Mucosa of rectum (tissue), 2 donors: ENCODE data around the gene FYB1.

Experiments
- H3K27ac ChIP-seq, 2 donors: one replicate each; pipeline ENCODE4 v1.7.0; 2013; ENCODE audit warnings: inconsistent platforms in 2 of 2, low read depth in 2 of 2, low read length in 2 of 2
- H3K27me3 ChIP-seq, 2 donors: one replicate each; pipeline ENCODE4 v1.7.0; 2013; ENCODE audit warnings: low read length in 2 of 2; ENCODE audit not compliant: control insufficient read depth in 2 of 2, insufficient read depth in 2 of 2
- H3K36me3 ChIP-seq, 2 donors: one replicate each; pipeline ENCODE4 v1.7.0; 2013; ENCODE audit warnings: low read length in 2 of 2; ENCODE audit not compliant: control insufficient read depth in 2 of 2, insufficient read depth in 2 of 2
- H3K4me1 ChIP-seq, 2 donors: one replicate each; pipeline ENCODE4 v1.7.0; 2013; ENCODE audit warnings: low read length in 2 of 2, mild to moderate bottlenecking in 1 of 2; ENCODE audit not compliant: control insufficient read depth in 2 of 2, insufficient read depth in 2 of 2
- H3K4me3 ChIP-seq, 2 donors: one replicate each; pipeline ENCODE4 v1.7.0; 2013; ENCODE audit warnings: low read length in 2 of 2
- H3K9ac ChIP-seq, 2 donors: one replicate each; pipeline ENCODE4 v1.7.0; 2013; ENCODE audit warnings: low read length in 2 of 2, low read depth in 1 of 2, mild to moderate bottlenecking in 1 of 2
- H3K9me3 ChIP-seq, 2 donors: one replicate each; pipeline ENCODE4 v1.7.0; 2013; ENCODE audit warnings: low read length in 2 of 2; ENCODE audit not compliant: control insufficient read depth in 2 of 2
- donor health status: healthy.
- donor health status: Normal muscosa, but diverticular disease.

FYB1 gene

GRCh38 chr5:39131210-39132127 lies 87.9 kb downstream of the FYB1 start:
- Histone ChIP-seq H3K9ac (no peak overlapping the region), H3K4me1 (no peaks in the 10 kb centered on the region), H3K4me3 (no peak overlapping the region), H3K9me3 (no peaks in the 10 kb centered on the region), H3K36me3 (peaks cover 0 to 7% of the 10 kb centered on the region in 2 donors), H3K27ac (no peak overlapping the region), H3K27me3 (no peaks in the 10 kb centered on the region)

GRCh38 chr5:39130716-39131115 lies 88.6 kb downstream of the FYB1 start:
- no peak overlapping the region for H3K4me3 ChIP-seq

GRCh38 chr5:39121922-39122321 lies 97.4 kb downstream of the FYB1 start:
- Histone ChIP-seq H3K4me3 (no peak overlapping the region), H3K27ac (no peak overlapping the region)

More at GRCh38 chr5:39130716-39131115, 88.6 kb downstream of the FYB1 start:
- no peak overlapping the region for H3K9ac ChIP-seq
- H3K9me3 ChIP-seq, result no peaks in the 10 kb centered on the region
- peaks cover 0 to 7% of the 10 kb centered on the region in 2 donors for H3K36me3 ChIP-seq
- H3K27me3 ChIP-seq, result no peaks in the 10 kb centered on the region
- H3K4me1 ChIP-seq, result no peaks in the 10 kb centered on the region
- no peak overlapping the region for H3K27ac ChIP-seq

GRCh38 chr5:39121315-39121714 lies 98.0 kb downstream of the FYB1 start:
- H3K9me3 ChIP-seq, result no peaks in the 10 kb centered on the region
- no peak overlapping the region for H3K9ac ChIP-seq

More at GRCh38 chr5:39121922-39122321, 97.4 kb downstream of the FYB1 start:
- no peaks in the 10 kb centered on the region for H3K27me3 ChIP-seq
- no peak overlapping the region for H3K9ac ChIP-seq
- H3K9me3 ChIP-seq, result no peaks in the 10 kb centered on the region
- no peaks in the 10 kb centered on the region for H3K36me3 ChIP-seq
- no peaks in the 10 kb centered on the region for H3K4me1 ChIP-seq

GRCh38 chr5:39120052-39120420 lies 99.3 kb downstream of the FYB1 start:
- H3K4me1 ChIP-seq, result no peaks in the 10 kb centered on the region
- no peak overlapping the region for H3K27ac ChIP-seq
- no peaks in the 10 kb centered on the region for H3K9me3 ChIP-seq
- H3K27me3 ChIP-seq, result no peaks in the 10 kb centered on the region
- H3K36me3 ChIP-seq, result no peaks in the 10 kb centered on the region
- no peak overlapping the region for H3K9ac ChIP-seq
- no peak overlapping the region for H3K4me3 ChIP-seq

More at GRCh38 chr5:39121315-39121714, 98.0 kb downstream of the FYB1 start:
- Histone ChIP-seq H3K4me3 (no peak overlapping the region), H3K27ac (no peak overlapping the region), H3K27me3 (no peaks in the 10 kb centered on the region), H3K36me3 (no peaks in the 10 kb centered on the region), H3K4me1 (no peaks in the 10 kb centered on the region)

GRCh38 chr5:39119404-39120051 lies 99.8 kb downstream of the FYB1 start:
- Histone ChIP-seq H3K9ac (no peak overlapping the region), H3K4me1 (no peaks in the 10 kb centered on the region), H3K9me3 (no peaks in the 10 kb centered on the region), H3K27ac (no peak overlapping the region), H3K4me3 (no peak overlapping the region), H3K36me3 (no peaks in the 10 kb centered on the region), H3K27me3 (no peaks in the 10 kb centered on the region)

- Histone ChIP-seq H3K27me3 (no peaks in the 10 kb centered on the region), H3K9ac (no peak overlapping the region), H3K4me3 (no peak overlapping the region), H3K36me3 (no peaks in the 10 kb centered on the region), H3K9me3 (no peaks in the 10 kb centered on the region), H3K4me1 (no peaks in the 10 kb centered on the region), H3K27ac (no peak overlapping the region)
Observed at GRCh38 chr5:39118638-39119037, 100.7 kb downstream of the FYB1 start.

- H3K9ac ChIP-seq, result no peak overlapping the region
- no peak overlapping the region for H3K4me3 ChIP-seq
- no peaks in the 10 kb centered on the region for H3K9me3 ChIP-seq
- H3K27ac ChIP-seq, result no peak overlapping the region
- H3K4me1 ChIP-seq, result no peaks in the 10 kb centered on the region
- no peaks in the 10 kb centered on the region for H3K27me3 ChIP-seq
- no peaks in the 10 kb centered on the region for H3K36me3 ChIP-seq
Observed at GRCh38 chr5:39117401-39117800, 102.0 kb downstream of the FYB1 start.

GRCh38 chr5:39116344-39117170 lies 102.8 kb downstream of the FYB1 start:
- Histone ChIP-seq H3K4me1 (no peaks in the 10 kb centered on the region), H3K9ac (no peak overlapping the region), H3K27me3 (no peaks in the 10 kb centered on the region), H3K36me3 (no peaks in the 10 kb centered on the region), H3K9me3 (no peaks in the 10 kb centered on the region), H3K4me3 (no peak overlapping the region), H3K27ac (no peak overlapping the region)
